WERI-Rb-1 (cell line): ENCODE data around the gene RREB1.
A peak's percentile ranks its signal among the peaks of the same experiment; 100 is the strongest.

Source experiments
- DNase-seq: peaks from one replicate; pipeline ENCODE4 v3.0.0-alpha.2; 2020
- H3K27ac ChIP-seq: fragments of 250-450 bp; sonication (Bioruptor Pico); 2 replicates; pipeline ENCODE4 v1.5.1; 2020; ENCODE audit warnings: mild to moderate bottlenecking, moderate library complexity
- H3K27me3 ChIP-seq: fragments of 250-450 bp; sonication (Bioruptor Pico); 2 replicates; pipeline ENCODE4 v1.5.1; 2021; ENCODE audit warnings: mild to moderate bottlenecking, low read depth, moderate library complexity; ENCODE audit not compliant: insufficient read depth, severe bottlenecking
- H3K36me3 ChIP-seq: fragments of 250-450 bp; sonication (Bioruptor Pico); 2 replicates; pipeline ENCODE4 v1.5.1; 2020; ENCODE audit warnings: mild to moderate bottlenecking, moderate library complexity
- H3K4me3 ChIP-seq: 2 replicates; pipeline ENCODE4 v1.5.1; 2011; ENCODE audit warnings: low read depth, mild to moderate bottlenecking, control low read depth, low read length
- H3K9me3 ChIP-seq: fragments of 250-450 bp; sonication (Bioruptor Pico); 2 replicates; pipeline ENCODE4 v1.5.1; 2021; ENCODE audit warnings: mild to moderate bottlenecking, moderate library complexity; ENCODE audit not compliant: severe bottlenecking
- CTCF ChIP-seq: IDR thresholded peaks from 2 replicates; pipeline ENCODE4 v1.5.1; 2011; ENCODE audit warnings: low read depth, mild to moderate bottlenecking, control low read depth, inconsistent platforms, low read length

RREB1 gene

GRCh38 chr6:7144872-7145584 lies 37.3 kb downstream of the RREB1 start:
- TF ChIP-seq CTCF = no peak
- Histone ChIP-seq H3K27ac (peak overlapping the region; percentile 91), H3K4me3 (no peak overlapping the region), H3K27me3 (no peaks in the 10 kb centered on the region), H3K9me3 (no peaks in the 10 kb centered on the region), H3K36me3 (no peaks in the 10 kb centered on the region)
- DNase-seq = no peak

DNA sequence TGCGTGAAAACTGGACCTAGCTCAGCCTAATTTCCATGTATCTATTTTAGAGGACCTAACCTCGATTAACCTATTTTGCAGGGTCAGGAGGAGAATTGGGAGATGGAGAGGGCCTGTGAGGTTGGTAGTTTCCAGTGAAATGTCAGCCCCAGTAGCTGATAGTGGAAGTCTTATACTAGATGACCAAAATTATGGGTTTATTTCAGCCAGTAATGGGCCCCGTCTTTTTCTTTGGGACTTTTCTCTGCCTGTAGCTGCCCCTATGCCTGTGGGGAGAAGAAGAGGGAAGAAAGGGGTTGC lies 37.8 kb downstream of the RREB1 start:
- Histone ChIP-seq H3K27me3 (no peaks in the 10 kb centered on the region), H3K27ac (peak overlapping the region; percentile 91), H3K4me3 (no peak overlapping the region), H3K9me3 (no peaks in the 10 kb centered on the region), H3K36me3 (no peaks in the 10 kb centered on the region)
- no peak for TF ChIP-seq CTCF
- no peak for DNase-seq

GRCh38 chr6:7145885-7146828 lies 38.4 kb downstream of the RREB1 start:
- Histone ChIP-seq H3K27ac (peak overlapping the region; percentile 91), H3K9me3 (no peaks in the 10 kb centered on the region), H3K4me3 (no peak overlapping the region), H3K27me3 (no peaks in the 10 kb centered on the region), H3K36me3 (no peaks in the 10 kb centered on the region)
- DNase-seq = peak; percentile 39
- no peak for TF ChIP-seq CTCF

- peak; percentile 74 for DNase-seq
- peak overlapping the region; percentile 91 for H3K27ac ChIP-seq
- H3K27me3 ChIP-seq = no peaks in the 10 kb centered on the region
- H3K4me3 ChIP-seq = peak overlapping the region; percentile 15
- no peaks in the 10 kb centered on the region for H3K9me3 ChIP-seq
- no peaks in the 10 kb centered on the region for H3K36me3 ChIP-seq
- TF ChIP-seq CTCF = no peak
Measured at GRCh38 chr6:7147051-7147671, 39.4 kb downstream of the RREB1 start.

DNA sequence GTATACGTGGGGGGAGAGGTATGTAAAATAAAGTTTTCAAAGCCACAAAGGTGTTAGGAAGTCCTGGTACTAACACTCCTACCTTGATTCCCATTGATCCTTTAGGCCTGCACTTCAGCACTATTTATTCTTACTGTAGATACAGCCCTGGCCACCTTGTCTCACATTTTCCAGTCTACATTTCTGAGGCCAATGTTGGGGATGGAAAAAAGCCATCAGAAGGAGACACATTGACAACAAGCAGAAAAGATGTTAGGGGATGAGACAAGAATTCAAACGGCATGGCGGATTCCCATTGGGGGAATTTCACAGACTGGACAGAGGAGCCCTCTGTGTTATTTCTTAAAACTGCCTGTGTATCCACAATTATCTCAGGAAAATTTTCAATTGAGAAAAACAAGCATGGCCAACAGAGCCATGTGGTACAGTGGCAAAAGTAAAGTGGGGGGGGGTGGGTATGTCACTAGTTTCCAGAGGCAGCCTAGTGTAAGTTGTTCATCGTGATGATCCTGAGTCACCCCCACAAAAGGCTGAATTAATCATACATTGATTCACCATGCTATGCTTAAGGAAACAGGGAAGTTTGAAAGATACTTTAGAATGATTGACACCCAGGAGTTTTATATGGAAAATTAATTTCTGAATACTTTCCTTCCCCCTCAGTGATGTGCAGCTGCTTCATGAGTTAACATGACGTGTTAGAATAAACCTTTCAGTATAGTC lies 40.5 kb downstream of the RREB1 start:
- no peak for DNase-seq
- no peaks in the 10 kb centered on the region for H3K27me3 ChIP-seq

More for the DNA sequence above, 40.5 kb downstream of the RREB1 start:
- H3K9me3 ChIP-seq = no peaks in the 10 kb centered on the region
- no peak overlapping the region for H3K4me3 ChIP-seq
- peak overlapping the region; percentile 91 for H3K27ac ChIP-seq
- TF ChIP-seq CTCF = no peak
- peaks cover 4% of the 10 kb centered on the region; the same call in 1 of the 2 replicates for H3K36me3 ChIP-seq
